ENCODE results near the gene UBE2J2. TPM values are rescaled to one million over a fixed set of nuclear protein-coding genes. Genes with fewer than 3 reads are reported as not detected.

Gene UBE2J2
- polyA plus RNA-seq, 1 donor from 2014 or later = 79.7 TPM

DNA sequence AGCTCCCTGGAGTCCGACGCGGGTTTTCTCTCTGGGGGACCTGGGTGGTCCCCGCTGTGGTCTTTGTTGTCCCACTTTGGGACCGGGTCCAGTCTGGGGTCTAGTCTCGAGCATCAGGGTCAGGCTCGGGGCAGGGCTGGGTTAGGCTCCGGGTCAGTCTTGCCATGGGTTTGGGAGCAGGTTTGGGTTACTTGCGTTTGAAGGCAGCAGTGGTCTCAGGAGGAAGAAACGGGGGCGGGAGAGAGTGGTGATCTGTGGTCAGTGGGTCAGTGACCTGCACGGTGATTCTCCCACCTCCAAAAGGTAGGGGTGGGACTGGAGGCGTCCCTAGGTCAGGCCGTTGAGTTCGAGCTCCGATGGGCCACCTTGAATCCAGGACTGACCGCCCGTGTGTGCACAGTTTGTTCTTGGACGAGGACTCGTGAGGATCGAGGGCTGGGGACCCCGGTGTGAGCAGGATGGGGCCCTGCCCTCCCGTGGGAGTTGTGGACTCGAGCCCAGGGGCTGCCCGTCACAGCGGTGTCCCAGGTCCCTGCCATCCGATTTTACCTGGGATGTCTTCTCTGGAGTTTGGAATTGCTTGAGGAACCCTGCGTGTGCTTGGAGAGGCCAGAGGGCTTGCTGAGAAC lies 39.4 kb downstream of the UBE2J2 start:
- H3K27me3 ChIP-seq (ENCODE audit: insufficient read depth, low read depth, low read length) = no peaks in the 10 kb centered on the region
- H3K9me3 ChIP-seq (ENCODE audit: low read length) = no peaks in the 10 kb centered on the region
- no peaks in the 10 kb centered on the region for H4K20me1 ChIP-seq (ENCODE audit: insufficient read depth)
- no peak overlapping the region for H3K4me2 ChIP-seq (ENCODE audit: low read length)
- H3K9me2 ChIP-seq (ENCODE audit: insufficient read depth, low read length) = no peaks in the 10 kb centered on the region
- H3K4me3 ChIP-seq (ENCODE audit: low read length) = no peak overlapping the region
- H3K27ac ChIP-seq (ENCODE audit: low read length) = no peak overlapping the region
- H3K9ac ChIP-seq (ENCODE audit: low read length) = no peak overlapping the region
- peaks cover 22% of the 10 kb centered on the region for H3K79me2 ChIP-seq (replicated peaks; ENCODE audit: insufficient read depth, low read length)
- H3F3A ChIP-seq (ENCODE audit: insufficient read depth, low read length, poor library complexity, severe bottlenecking) = no peaks in the 10 kb centered on the region
- no peaks in the 10 kb centered on the region for H3K36me3 ChIP-seq (ENCODE audit: insufficient read depth, low read length)
- no peak for TF ChIP-seq TAF1 (IDR thresholded peaks at IDR 0.05; ENCODE audit: low read depth)
- no peak for TF ChIP-seq POLR2AphosphoS5 (IDR thresholded peaks at IDR 0.05)
- TF ChIP-seq, protein P1, sequence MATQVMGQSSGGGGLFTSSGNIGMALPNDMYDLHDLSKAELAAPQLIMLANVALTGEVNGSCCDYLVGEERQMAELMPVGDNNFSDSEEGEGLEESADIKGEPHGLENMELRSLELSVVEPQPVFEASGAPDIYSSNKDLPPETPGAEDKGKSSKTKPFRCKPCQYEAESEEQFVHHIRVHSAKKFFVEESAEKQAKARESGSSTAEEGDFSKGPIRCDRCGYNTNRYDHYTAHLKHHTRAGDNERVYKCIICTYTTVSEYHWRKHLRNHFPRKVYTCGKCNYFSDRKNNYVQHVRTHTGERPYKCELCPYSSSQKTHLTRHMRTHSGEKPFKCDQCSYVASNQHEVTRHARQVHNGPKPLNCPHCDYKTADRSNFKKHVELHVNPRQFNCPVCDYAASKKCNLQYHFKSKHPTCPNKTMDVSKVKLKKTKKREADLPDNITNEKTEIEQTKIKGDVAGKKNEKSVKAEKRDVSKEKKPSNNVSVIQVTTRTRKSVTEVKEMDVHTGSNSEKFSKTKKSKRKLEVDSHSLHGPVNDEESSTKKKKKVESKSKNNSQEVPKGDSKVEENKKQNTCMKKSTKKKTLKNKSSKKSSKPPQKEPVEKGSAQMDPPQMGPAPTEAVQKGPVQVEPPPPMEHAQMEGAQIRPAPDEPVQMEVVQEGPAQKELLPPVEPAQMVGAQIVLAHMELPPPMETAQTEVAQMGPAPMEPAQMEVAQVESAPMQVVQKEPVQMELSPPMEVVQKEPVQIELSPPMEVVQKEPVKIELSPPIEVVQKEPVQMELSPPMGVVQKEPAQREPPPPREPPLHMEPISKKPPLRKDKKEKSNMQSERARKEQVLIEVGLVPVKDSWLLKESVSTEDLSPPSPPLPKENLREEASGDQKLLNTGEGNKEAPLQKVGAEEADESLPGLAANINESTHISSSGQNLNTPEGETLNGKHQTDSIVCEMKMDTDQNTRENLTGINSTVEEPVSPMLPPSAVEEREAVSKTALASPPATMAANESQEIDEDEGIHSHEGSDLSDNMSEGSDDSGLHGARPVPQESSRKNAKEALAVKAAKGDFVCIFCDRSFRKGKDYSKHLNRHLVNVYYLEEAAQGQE (IDR thresholded peaks at IDR 0.05; ENCODE audit: borderline replicate concordance) = no peak
- TF ChIP-seq EP300 (conservative IDR thresholded peaks at IDR 0.05; ENCODE audit: poor library complexity, severe bottlenecking) = no peak
- TF ChIP-seq, protein P2, sequence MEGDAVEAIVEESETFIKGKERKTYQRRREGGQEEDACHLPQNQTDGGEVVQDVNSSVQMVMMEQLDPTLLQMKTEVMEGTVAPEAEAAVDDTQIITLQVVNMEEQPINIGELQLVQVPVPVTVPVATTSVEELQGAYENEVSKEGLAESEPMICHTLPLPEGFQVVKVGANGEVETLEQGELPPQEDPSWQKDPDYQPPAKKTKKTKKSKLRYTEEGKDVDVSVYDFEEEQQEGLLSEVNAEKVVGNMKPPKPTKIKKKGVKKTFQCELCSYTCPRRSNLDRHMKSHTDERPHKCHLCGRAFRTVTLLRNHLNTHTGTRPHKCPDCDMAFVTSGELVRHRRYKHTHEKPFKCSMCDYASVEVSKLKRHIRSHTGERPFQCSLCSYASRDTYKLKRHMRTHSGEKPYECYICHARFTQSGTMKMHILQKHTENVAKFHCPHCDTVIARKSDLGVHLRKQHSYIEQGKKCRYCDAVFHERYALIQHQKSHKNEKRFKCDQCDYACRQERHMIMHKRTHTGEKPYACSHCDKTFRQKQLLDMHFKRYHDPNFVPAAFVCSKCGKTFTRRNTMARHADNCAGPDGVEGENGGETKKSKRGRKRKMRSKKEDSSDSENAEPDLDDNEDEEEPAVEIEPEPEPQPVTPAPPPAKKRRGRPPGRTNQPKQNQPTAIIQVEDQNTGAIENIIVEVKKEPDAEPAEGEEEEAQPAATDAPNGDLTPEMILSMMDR (IDR thresholded peaks at IDR 0.05; ENCODE audit: poor library complexity, severe bottlenecking) = no peak
- no peak for TF ChIP-seq MXI1 (conservative IDR thresholded peaks at IDR 0.05; ENCODE audit: poor library complexity, severe bottlenecking)
- no peak overlapping the region for H2AFZ ChIP-seq (ENCODE audit: low read depth, low read length)

DNA sequence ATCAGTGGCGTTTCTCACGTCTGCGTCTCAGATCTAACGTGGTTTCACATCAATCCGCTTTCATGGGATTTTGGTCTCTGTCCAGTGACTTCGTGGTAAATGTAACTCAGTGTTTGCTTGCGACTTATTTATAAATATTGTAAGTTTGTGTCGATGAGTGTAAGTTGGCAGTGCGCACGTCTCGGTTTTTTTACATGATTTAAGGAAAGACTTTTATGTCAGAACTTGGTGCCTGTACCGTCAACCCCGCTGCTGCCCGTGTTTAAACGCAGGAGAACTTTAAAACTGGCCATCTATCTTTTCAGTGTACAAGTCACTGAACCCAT lies 40.1 kb downstream of the UBE2J2 start:
- no peak for TF ChIP-seq RAD21 (conservative IDR thresholded peaks at IDR 0.05)
- TF ChIP-seq SMC3 (conservative IDR thresholded peaks at IDR 0.05; ENCODE audit: poor library complexity) = no peak
- no peak for TF ChIP-seq EZH2 (IDR thresholded peaks at IDR 0.05; ENCODE audit: borderline replicate concordance, insufficient read depth, low read length, poor library complexity, severe bottlenecking)
- TF ChIP-seq, protein P2 (IDR thresholded peaks at IDR 0.05; ENCODE audit: poor library complexity, severe bottlenecking) = no peak
- no peak for TF ChIP-seq POLR2AphosphoS5 (IDR thresholded peaks at IDR 0.05)
- TF ChIP-seq TAF1 (IDR thresholded peaks at IDR 0.05; ENCODE audit: low read depth) = no peak
- TF ChIP-seq, protein P1 (IDR thresholded peaks at IDR 0.05; ENCODE audit: borderline replicate concordance) = no peak
- no peak for TF ChIP-seq EP300 (conservative IDR thresholded peaks at IDR 0.05; ENCODE audit: poor library complexity, severe bottlenecking)
- no peak for TF ChIP-seq MXI1 (conservative IDR thresholded peaks at IDR 0.05; ENCODE audit: poor library complexity, severe bottlenecking)
- no peak overlapping the region for H3K9ac ChIP-seq (ENCODE audit: low read length)
- H3K27me3 ChIP-seq (ENCODE audit: insufficient read depth, low read depth, low read length) = no peaks in the 10 kb centered on the region
- no peak overlapping the region for H2AFZ ChIP-seq (ENCODE audit: low read depth, low read length)
- no peaks in the 10 kb centered on the region for H3K9me2 ChIP-seq (ENCODE audit: insufficient read depth, low read length)
- no peak overlapping the region for H3K4me2 ChIP-seq (ENCODE audit: low read length)
- no peaks in the 10 kb centered on the region for H4K20me1 ChIP-seq (ENCODE audit: insufficient read depth)
- H3K9me3 ChIP-seq (ENCODE audit: low read length) = no peaks in the 10 kb centered on the region
- H3F3A ChIP-seq (ENCODE audit: insufficient read depth, low read length, poor library complexity, severe bottlenecking) = no peaks in the 10 kb centered on the region
- no peak overlapping the region for H3K4me3 ChIP-seq (ENCODE audit: low read length)
- H3K79me2 ChIP-seq (replicated peaks; ENCODE audit: insufficient read depth, low read length) = peaks cover 24% of the 10 kb centered on the region
- H3K27ac ChIP-seq (ENCODE audit: low read length) = no peak overlapping the region
- no peaks in the 10 kb centered on the region for H3K36me3 ChIP-seq (ENCODE audit: insufficient read depth, low read length)

Measured in neural cell (in vitro differentiated cells).